ENCODE data around the gene SORBS1. TPM values are rescaled to one million over a fixed set of nuclear protein-coding genes. Genes with fewer than 3 reads are reported as not detected.

SORBS1 gene
- 123 TPM for total RNA-seq

DNA sequence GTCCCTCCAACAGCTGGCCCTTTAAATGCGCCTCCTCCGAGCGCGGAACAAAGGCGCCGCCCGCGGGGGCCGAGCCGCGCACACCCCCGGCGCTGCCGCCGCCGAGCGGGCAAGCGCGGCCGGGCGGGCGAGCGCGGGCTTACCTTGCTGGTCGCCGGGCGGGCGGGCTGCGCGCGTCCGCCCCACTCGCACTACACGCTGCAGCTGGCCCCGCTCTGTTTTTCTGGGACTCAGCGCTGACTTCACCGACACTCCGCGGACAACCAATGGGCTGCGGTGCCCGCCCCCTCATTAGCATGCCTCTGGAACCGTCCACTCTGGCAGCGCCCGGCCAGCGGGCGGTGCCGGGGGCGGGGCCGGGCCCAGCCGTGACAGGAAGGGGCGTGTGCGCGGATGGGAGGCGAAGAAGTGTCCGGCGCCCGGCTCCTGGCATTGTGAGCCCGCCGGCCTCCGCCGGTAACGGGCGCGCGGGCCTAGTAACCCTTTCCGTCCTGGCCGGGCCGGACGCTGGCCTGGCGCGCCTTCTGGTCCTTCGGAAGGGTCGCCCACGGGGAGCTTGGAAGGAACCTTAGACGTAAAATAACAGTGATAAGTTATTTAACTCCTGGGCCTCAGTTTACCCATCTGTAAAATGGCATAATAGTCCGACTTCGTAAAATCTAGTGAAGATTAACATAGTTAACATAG lies at the start of gene SORBS1:
TSS of gene SORBS1 (minus strand) at position 195 of the 687 bp plus-strand sequence. CDS start 120,236 bp downstream, outside the sequence.
- peak; percentile 96 for DNase-seq

- DNase-seq, result no peak
Measured at GRCh38 chr10:95610727-95611126, 49.6 kb upstream of the SORBS1 start.

- no peak for DNase-seq
Measured at GRCh38 chr10:95606922-95607321, 45.8 kb upstream of the SORBS1 start.

DNA sequence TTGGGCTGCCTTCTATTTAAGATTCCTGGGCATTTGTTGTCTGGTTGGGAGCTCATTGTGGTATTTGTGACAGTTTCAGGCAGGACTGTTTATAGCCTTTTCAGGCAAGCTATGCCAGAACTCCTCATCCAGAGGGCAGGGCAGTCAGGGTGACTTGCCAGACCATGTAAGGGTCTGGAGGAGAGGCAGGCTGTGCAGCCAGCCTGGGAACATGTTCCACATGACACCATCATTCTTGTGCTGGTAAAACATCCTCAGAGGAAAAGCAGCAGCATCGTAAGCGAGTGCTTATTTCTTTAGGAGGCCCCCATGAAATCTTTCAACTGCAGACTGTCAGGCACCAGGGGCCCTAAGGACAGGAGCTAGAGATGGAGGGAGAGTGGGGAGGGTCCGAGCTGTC lies 44.0 kb upstream of the SORBS1 start:
- no peak for DNase-seq

DNA sequence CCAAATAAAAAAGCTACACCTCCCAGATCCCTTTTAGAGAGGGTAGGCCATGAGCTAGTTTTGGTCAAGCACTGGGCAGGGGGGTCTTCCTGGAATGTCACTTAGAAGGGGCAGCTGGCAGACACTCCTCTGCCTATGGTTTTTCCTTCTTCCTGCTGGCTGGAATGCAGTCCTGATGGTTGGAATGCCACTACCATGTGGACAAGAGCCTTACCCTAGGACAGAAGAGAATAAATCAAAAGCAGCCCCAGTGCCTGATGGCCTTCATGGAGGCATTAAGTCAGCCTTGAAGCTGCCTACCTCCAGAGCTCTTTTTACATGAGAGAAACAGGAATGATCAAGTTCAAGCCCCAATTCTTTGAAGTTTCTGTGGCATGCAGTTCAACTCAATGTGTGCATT lies 43.5 kb upstream of the SORBS1 start:
- DNase-seq, result no peak

DNA sequence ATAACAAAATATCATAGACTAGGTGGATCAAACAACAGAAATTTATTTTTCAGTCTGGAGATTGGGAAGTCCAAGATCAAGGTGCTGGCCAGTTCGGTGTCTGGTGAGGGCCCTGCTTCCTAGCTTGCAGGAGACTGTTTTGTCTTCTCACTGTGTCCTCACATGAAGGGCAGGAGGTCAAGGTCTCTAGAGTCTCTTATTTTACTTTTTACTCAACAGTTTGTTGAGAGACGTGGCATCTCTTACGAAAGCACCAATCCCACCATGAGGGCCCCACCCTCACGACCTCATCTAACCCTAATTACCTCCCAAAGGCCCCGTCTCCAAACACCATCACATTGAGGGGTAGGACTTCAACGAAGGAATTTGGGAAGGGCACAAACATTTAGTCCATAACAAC lies 41.2 kb upstream of the SORBS1 start:
- no peak for DNase-seq

GRCh38 chr10:95601116-95601719 lies 40.0 kb upstream of the SORBS1 start:
- peak; percentile 50 for DNase-seq

GRCh38 chr10:95600158-95600557 lies 39.0 kb upstream of the SORBS1 start:
- no peak for DNase-seq

- no peak for DNase-seq
Measured at GRCh38 chr10:95597788-95598187, 36.6 kb upstream of the SORBS1 start.

DNA sequence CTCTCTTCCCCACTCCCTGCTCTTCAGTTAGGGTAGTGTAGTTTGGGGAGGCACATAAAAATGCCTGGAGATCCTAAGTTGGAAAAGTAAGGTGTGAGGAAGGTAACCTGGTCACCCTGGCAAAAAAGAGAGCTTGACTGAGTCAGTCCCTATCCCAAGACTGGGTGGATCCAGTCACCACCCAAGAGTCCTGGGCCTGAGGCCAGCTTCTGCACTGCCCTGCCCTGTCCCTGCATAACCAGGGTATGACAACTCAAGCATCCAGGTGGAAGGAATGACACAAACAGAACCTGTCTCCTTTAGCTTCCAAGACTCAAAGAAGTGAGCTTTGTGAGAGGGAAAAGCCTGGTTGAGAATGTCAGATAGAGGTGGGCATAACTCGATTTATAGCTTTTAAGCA lies 26.9 kb upstream of the SORBS1 start:
- no peak for DNase-seq

- DNase-seq, result no peak
Measured at GRCh38 chr10:95579835-95580535, 18.8 kb upstream of the SORBS1 start.

- no peak for DNase-seq
Measured at GRCh38 chr10:95579292-95579691, 18.1 kb upstream of the SORBS1 start.

DNA sequence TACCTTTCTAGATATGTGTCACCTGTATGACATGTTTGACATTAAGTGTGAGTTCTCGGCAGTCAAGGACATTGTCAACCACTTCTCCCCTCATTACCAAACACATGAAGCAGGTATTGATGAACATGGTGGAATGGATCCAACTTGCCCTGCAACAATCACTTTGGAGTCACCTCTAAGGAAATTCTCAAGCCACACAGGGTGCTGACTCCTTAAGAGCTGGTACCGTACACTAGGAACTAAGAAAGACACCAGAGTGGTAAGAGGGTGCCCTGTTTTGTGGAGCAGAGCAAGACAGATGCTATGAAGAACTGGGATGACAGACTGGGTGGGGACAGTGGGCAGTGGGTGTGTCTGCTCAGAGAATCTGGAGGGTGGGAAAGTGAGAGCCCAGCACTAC lies 17.4 kb upstream of the SORBS1 start:
- no peak for DNase-seq

DNA sequence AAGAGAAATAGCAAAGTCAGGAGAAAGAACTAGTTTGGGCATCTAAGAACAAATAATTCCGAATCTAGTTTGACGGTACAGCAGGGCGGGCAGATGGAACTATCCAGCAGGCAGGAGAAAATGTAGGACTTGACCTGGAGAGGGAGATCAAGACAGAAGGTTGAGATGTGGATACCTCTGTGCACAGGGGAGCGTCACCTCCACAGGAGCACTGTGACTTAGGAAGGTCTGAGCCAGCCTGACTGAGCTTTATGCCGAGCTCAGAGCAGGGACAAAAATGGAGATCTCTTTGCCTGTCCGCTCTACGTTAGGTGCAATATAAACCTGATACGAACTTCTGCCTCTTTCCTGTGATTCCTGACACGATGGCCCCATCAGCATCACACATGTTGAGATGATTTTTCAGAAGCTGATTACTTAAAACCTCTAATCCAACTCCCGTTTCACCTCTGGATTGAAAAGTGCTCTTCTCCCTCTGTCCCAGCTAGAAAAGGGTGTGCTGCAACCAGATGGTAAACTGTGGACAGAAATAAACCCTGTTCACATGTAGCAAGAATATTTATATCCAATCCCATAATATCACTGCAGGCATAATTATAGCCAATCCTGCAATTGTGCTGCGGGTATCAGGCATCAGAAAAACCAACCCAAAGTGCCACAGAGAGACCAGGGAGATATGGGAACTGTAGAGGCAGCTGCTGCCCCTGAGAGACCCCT lies 13.6 kb upstream of the SORBS1 start:
- no peak for DNase-seq

- DNase-seq, result no peak
Measured at GRCh38 chr10:95573964-95574604, 12.9 kb upstream of the SORBS1 start.

- DNase-seq, result no peak
Measured at GRCh38 chr10:95573527-95573926, 12.4 kb upstream of the SORBS1 start.

GRCh38 chr10:95572131-95572820 lies 11.1 kb upstream of the SORBS1 start:
- no peak for DNase-seq

GRCh38 chr10:95571390-95571789 lies 10.2 kb upstream of the SORBS1 start:
- peak; percentile 24 for DNase-seq

DNA sequence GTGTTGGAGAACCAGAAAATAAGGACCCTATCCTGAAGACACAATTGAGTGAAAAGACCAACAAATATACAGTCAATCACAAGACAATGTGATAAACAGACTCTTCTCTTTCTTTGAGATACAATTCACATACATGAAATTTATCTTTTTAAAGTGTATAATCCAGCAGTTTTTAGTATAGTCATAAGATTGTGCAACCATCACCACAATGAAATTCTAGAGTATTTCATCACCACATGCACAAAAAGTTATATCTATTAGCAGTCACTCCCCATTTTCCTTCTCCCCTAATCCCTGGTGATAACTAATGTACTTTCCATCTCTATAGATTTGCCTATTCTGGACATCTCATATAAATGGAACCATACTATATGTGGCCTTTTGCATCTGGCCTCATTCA lies 8.2 kb upstream of the SORBS1 start:
- no peak for DNase-seq

DNA sequence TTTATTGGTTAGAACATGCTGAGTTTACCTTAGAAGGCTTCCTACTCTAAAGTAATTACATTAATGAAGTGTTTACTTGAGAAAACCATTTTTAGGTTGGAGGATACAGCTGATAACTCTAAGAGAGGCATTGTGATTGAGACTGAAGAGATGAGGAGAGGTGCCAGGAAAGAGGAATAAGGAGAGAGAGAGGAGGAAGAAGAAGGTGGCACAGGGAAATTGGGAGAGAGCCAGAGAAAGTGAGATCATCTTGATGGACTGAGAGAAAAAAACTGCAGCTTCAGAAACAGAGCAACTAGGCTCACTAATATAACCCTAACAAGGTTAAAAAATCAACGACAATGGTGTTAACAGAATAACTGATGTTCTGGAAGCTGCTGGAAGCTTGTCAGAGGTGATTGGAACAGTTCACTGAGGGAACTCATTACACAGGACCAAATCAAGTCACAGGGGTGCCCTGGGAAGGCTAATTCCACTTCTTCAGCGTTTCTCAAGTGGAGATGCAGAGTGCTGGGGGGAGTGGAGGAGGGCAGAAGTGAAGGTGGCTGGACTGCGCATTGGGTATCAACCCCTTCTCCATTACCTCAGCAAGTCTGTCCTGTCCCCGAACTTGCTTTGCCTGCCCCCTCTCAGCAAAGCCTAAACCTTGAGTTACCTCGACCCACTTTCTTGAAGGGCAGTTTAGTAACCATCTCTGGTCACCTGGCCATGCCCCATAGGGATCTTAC lies 6.9 kb upstream of the SORBS1 start:
- DNase-seq, result no peak

DNA sequence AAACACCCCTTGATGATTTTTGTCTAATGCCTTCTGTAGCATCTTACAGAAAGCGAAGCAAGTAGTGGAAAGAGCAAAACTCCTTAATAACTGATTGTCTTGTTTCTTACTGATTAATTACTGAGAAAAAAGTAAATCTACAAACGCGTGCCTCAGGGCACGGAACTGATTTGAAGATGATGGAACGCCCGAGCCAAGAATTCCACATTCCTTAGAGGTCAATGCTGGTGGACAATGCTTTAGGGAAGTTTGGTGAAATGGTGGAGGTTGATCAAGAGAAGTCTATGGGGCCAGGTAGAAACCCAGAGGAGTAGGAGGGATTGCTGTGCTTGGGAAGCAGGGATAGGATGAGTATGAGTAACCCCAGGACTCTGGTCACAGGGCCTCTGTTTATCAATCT lies 5.0 kb upstream of the SORBS1 start:
- DNase-seq, result no peak

All from occipital lobe (tissue), 2 donors.